Hepatocyte (in vitro differentiated cells): ENCODE data around the gene CTNNA2. TPM values are rescaled to one million over a fixed set of nuclear protein-coding genes. Genes with fewer than 3 reads are reported as not detected.
A peak's percentile ranks its signal among the peaks of the same experiment; 100 is the strongest.

ENCODE experiments used
- DNase-seq: peaks from one replicate; pipeline ENCODE4 v3.0.0-alpha.2; 2016; ENCODE audit warnings: low spot score
- H2AFZ ChIP-seq: fragments of 200-600 bp; sonication (generic); 2 replicates; pipeline ENCODE4 v1.6.0; 2016; ENCODE audit warnings: antibody characterized with exemption, mild to moderate bottlenecking
- H3K27ac ChIP-seq: fragments of 200-600 bp; sonication (generic); 2 replicates; pipeline ENCODE4 v1.5.1; 2016; ENCODE audit warnings: mild to moderate bottlenecking
- H3K27me3 ChIP-seq: fragments of 200-600 bp; sonication (generic); 2 replicates; pipeline ENCODE4 v1.6.1; 2016
- H3K36me3 ChIP-seq: fragments of 200-600 bp; sonication (generic); replicated peaks from 2 replicates; pipeline ENCODE4 v1.5.1; 2016; ENCODE audit warnings: low read depth; ENCODE audit not compliant: insufficient read depth
- H3K4me1 ChIP-seq: fragments of 200-600 bp; sonication (generic); 2 replicates; pipeline ENCODE4 v1.5.1; 2016; ENCODE audit warnings: mild to moderate bottlenecking, moderate library complexity; ENCODE audit not compliant: insufficient read depth
- H3K4me2 ChIP-seq: fragments of 200-600 bp; sonication (generic); 2 replicates; pipeline ENCODE4 v1.6.0; 2016
- H3K4me3 ChIP-seq: fragments of 200-600 bp; sonication (generic); 2 replicates; pipeline ENCODE4 v1.5.1; 2016; ENCODE audit warnings: mild to moderate bottlenecking
- H3K79me2 ChIP-seq: fragments of 200-600 bp; sonication (generic); 2 replicates; pipeline ENCODE4 v1.6.0; 2017; ENCODE audit warnings: mild to moderate bottlenecking
- H3K9me2 ChIP-seq: fragments of 200-600 bp; sonication (generic); replicated peaks from 2 replicates; pipeline ENCODE4 v1.6.0; 2017; ENCODE audit warnings: mild to moderate bottlenecking; ENCODE audit not compliant: insufficient read depth
- H3K9me3 ChIP-seq: fragments of 200-600 bp; sonication (generic); 2 replicates; pipeline ENCODE4 v1.5.1; 2016; ENCODE audit warnings: low read depth, mild to moderate bottlenecking
- H4K20me1 ChIP-seq: fragments of 200-600 bp; sonication (generic); 2 replicates; pipeline ENCODE4 v1.6.0; 2016; ENCODE audit warnings: mild to moderate bottlenecking; ENCODE audit not compliant: insufficient read depth, poor library complexity, severe bottlenecking
- EZH2 ChIP-seq: fragments of 200-600 bp; sonication (generic); IDR thresholded peaks from 2 replicates; pipeline ENCODE4 v1.6.1; 2016; ENCODE audit warnings: antibody characterized with exemption, mild to moderate bottlenecking, borderline replicate concordance
- EZH2phosphoT487 ChIP-seq: fragments of 200-600 bp; sonication (generic); IDR thresholded peaks from one replicate; pipeline ENCODE4 v1.6.1; 2018; ENCODE audit warnings: antibody characterized with exemption, mild to moderate bottlenecking, low read depth, moderate library complexity; ENCODE audit not compliant: unreplicated experiment, severe bottlenecking
- WGBS: methylation state at CpG from one replicate; pipeline ENCODE4 v1.1.6; 2016; ENCODE audit warnings: low lambda C conversion rate; ENCODE audit errors: missing lambda C conversion rate; 5-methylcytosine and 5-hydroxymethylcytosine counted together
- polyA plus RNA-seq: library from polyadenylated mRNA; unstranded; fragments of >200 nt; fragmentation: Nextera tagmentation; extraction: Ambion mirVana; gene quantifications from 2 replicates; pipeline ENCODE4 v1.2.1, GENCODE V29; 2016
- total RNA-seq: library from RNA; depleted of rRNA; stranded (reverse); fragments of >200 nt; gene quantifications from 2 replicates; pipeline ENCODE4 v1.2.3, GENCODE V29; 2014
- TF ChIP-seq, protein P1 (sequence below): fragments of 200-600 bp; sonication (generic); IDR thresholded peaks from 2 replicates; pipeline ENCODE4 v1.5.1; 2016; ENCODE audit warnings: antibody characterized with exemption, mild to moderate bottlenecking; ENCODE audit not compliant: poor library complexity

The CTNNA2 gene
- total and polyA plus RNA-seq, 2 experiments from 2014 or later: 0.79 to 4.4 TPM

- H3K4me2 ChIP-seq: no peak overlapping the region
- no peak for DNase-seq
- no peaks in the 10 kb centered on the region for H3K4me1 ChIP-seq
- H3K9me3 ChIP-seq: no peaks in the 10 kb centered on the region
- no peaks in the 10 kb centered on the region for H4K20me1 ChIP-seq
- H3K79me2 ChIP-seq: no peaks in the 10 kb centered on the region
- H3K27ac ChIP-seq: no peak overlapping the region
- WGBS: 86% methylated on average over 3 of the region's 3 CpGs
- TF ChIP-seq, protein P1, sequence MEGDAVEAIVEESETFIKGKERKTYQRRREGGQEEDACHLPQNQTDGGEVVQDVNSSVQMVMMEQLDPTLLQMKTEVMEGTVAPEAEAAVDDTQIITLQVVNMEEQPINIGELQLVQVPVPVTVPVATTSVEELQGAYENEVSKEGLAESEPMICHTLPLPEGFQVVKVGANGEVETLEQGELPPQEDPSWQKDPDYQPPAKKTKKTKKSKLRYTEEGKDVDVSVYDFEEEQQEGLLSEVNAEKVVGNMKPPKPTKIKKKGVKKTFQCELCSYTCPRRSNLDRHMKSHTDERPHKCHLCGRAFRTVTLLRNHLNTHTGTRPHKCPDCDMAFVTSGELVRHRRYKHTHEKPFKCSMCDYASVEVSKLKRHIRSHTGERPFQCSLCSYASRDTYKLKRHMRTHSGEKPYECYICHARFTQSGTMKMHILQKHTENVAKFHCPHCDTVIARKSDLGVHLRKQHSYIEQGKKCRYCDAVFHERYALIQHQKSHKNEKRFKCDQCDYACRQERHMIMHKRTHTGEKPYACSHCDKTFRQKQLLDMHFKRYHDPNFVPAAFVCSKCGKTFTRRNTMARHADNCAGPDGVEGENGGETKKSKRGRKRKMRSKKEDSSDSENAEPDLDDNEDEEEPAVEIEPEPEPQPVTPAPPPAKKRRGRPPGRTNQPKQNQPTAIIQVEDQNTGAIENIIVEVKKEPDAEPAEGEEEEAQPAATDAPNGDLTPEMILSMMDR: no peak
- no peak for TF ChIP-seq EZH2
- TF ChIP-seq EZH2phosphoT487: no peak
- H3K36me3 ChIP-seq: no peaks in the 10 kb centered on the region
- H2AFZ ChIP-seq: no peak overlapping the region
- H3K27me3 ChIP-seq: no peaks in the 10 kb centered on the region
- no peak overlapping the region for H3K4me3 ChIP-seq
- no peaks in the 10 kb centered on the region for H3K9me2 ChIP-seq
Observed at GRCh38 chr2:79981316-79981715, 468.5 kb downstream of the CTNNA2 start.

DNA sequence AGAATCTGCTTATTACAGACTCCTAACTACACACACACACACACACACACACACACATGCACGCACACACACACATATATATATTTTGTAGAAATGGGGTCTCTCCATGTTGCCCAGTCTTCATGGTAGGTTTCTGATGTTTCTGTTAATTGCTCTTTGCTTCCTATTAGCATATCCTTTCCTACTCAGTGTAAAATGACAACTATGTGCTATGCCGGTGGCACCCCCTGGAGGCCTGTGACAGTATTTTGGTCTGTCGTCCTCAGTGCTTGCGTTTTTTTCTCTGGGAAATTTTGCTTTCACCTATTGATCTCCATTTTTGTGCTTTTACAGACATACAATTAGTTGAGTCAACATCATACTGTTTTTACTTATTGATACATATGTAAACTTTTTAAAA lies 469.6 kb downstream of the CTNNA2 start:
- peak; percentile 21 for DNase-seq
- Histone ChIP-seq H2AFZ (no peak overlapping the region), H3K4me3 (no peak overlapping the region), H3K4me1 (no peaks in the 10 kb centered on the region), H3K79me2 (no peaks in the 10 kb centered on the region), H4K20me1 (no peaks in the 10 kb centered on the region), H3K27me3 (no peaks in the 10 kb centered on the region), H3K27ac (no peak overlapping the region), H3K9me3 (no peaks in the 10 kb centered on the region), H3K36me3 (no peaks in the 10 kb centered on the region), H3K4me2 (no peak overlapping the region), H3K9me2 (no peaks in the 10 kb centered on the region)
- 72% methylated on average over 4 of the region's 4 CpGs for WGBS
- TF ChIP-seq, protein P1: peak; percentile 49
- TF ChIP-seq EZH2: no peak
- TF ChIP-seq EZH2phosphoT487: no peak

DNA sequence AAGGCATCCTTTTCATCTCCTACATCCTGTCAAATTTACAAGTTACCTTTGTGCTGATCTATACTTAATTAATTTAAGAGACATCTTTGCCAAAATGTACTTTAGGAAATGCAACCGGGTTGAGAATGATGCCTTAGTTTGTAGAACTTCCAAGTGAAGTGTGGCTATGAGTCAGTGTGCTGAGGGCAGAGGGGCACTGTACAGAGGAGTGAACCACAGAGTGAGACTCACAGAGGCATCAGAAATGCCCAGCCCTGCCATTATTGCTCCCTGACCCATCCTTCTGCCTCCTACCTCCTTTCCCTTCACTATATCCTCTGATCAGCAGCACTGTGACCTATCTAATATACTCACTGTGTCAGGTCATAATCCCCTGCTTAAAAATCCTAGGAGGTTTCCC lies 471.6 kb downstream of the CTNNA2 start:
- 83% methylated on average over 1 of the region's 1 CpG for WGBS

More for the DNA sequence above, 471.6 kb downstream of the CTNNA2 start:
- no peak for TF ChIP-seq EZH2
- TF ChIP-seq, protein P1: no peak
- TF ChIP-seq EZH2phosphoT487: no peak
- H3K36me3 ChIP-seq: no peaks in the 10 kb centered on the region
- no peaks in the 10 kb centered on the region for H3K9me2 ChIP-seq
- H3K4me2 ChIP-seq: no peak overlapping the region
- no peaks in the 10 kb centered on the region for H3K9me3 ChIP-seq
- H3K4me3 ChIP-seq: no peak overlapping the region
- H4K20me1 ChIP-seq: no peaks in the 10 kb centered on the region
- no peaks in the 10 kb centered on the region for H3K4me1 ChIP-seq
- H3K27me3 ChIP-seq: no peaks in the 10 kb centered on the region
- no peaks in the 10 kb centered on the region for H3K79me2 ChIP-seq
- H2AFZ ChIP-seq: no peak overlapping the region
- no peak overlapping the region for H3K27ac ChIP-seq
- DNase-seq: no peak
